IMR-90 (cell line): Measurements from ENCODE around the gene COQ6. TPM values are rescaled to one million over a fixed set of nuclear protein-coding genes. Genes with fewer than 3 reads are reported as not detected.
"Not testable (repeated sequence)": the region's sequence is repeated elsewhere in the genome, so short reads cannot be mapped to it uniquely, and the experiment has no call there.

Experiments used
- ATAC-seq: fragments of 200-7000 bp; cut with Tn5 transposase; 2 replicates; pipeline ENCODE4 v1.9.1; 2020; ENCODE audit warnings: low read depth, mild to moderate bottlenecking, moderate library complexity
- BruUV-seq: library from RNA; stranded (reverse); fragments of 400-500 nt; replicated peaks from 2 replicates; lab custom pipeline; 2021; lab: Mats Ljungman, UMichigan
- CTCF ChIA-PET: fragments of 300-600 bp; formaldehyde crosslinking; extraction: SDS; loops from one replicate; lab custom pipeline; 2021; ENCODE audit warnings: antibody characterized with exemption; lab: Yijun Ruan, JAX
- POLR2A ChIA-PET: fragments of 300-600 bp; sonication (Branson Sonifier 250); formaldehyde crosslinking; loops from one replicate; lab custom pipeline; 2022; ENCODE audit warnings: antibody characterized with exemption; ENCODE audit not compliant: unreplicated experiment; lab: Charles Lee
- DNase-seq: peaks from one replicate; pipeline ENCODE4 v3.0.0; 2013
- H2AFZ ChIP-seq: replicated peaks from 2 replicates; pipeline ENCODE3; 2013; ENCODE audit warnings: low read length, mild to moderate bottlenecking; ENCODE audit not compliant: poor library complexity
- H2AK5ac ChIP-seq: 2 replicates; pipeline ENCODE4 v1.6.1; 2013; ENCODE audit warnings: low read depth, low read length, inconsistent platforms
- H2AK9ac ChIP-seq: replicated peaks from 2 replicates; pipeline ENCODE3; 2013; ENCODE audit warnings: mild to moderate bottlenecking, low read depth, low read length, moderate library complexity; ENCODE audit not compliant: poor library complexity
- H2BK120ac ChIP-seq: 2 replicates; pipeline ENCODE4 v1.6.1; 2013; ENCODE audit warnings: low read depth, low read length, inconsistent platforms
- H2BK15ac ChIP-seq: 3 replicates; pipeline ENCODE4 v1.6.1; 2013; ENCODE audit warnings: low read depth, low read length, inconsistent platforms
- H2BK20ac ChIP-seq: 2 replicates; pipeline ENCODE4 v1.6.1; 2013; ENCODE audit warnings: low read depth, mild to moderate bottlenecking, inconsistent platforms, low read length, moderate library complexity
- H2BK5ac ChIP-seq: 2 replicates; pipeline ENCODE4 v1.6.1; 2013; ENCODE audit warnings: mild to moderate bottlenecking, low read depth, low read length, inconsistent platforms; ENCODE audit not compliant: poor library complexity, severe bottlenecking
- H3K14ac ChIP-seq: replicated peaks from 2 replicates; pipeline ENCODE4 v1.6.1; 2013; ENCODE audit warnings: low read depth, low read length, inconsistent platforms
- H3K18ac ChIP-seq: 2 replicates; pipeline ENCODE4 v1.6.1; 2013; ENCODE audit warnings: low read depth, low read length, control low read depth
- H3K23ac ChIP-seq: 2 replicates; pipeline ENCODE4 v1.6.1; 2013; ENCODE audit warnings: low read depth, low read length, inconsistent platforms
- H3K27ac ChIP-seq: 2 replicates; pipeline ENCODE4 v1.5.1; 2013; ENCODE audit warnings: mild to moderate bottlenecking, control low read depth, low read length; ENCODE audit not compliant: insufficient read depth
- H3K27me3 ChIP-seq: 2 replicates; pipeline ENCODE4 v1.6.1; 2013; ENCODE audit warnings: low read length; ENCODE audit not compliant: control insufficient read depth, insufficient read depth
- H3K36me3 ChIP-seq: 2 replicates; pipeline ENCODE4 v1.6.1; 2013; ENCODE audit warnings: low read length, mixed read lengths; ENCODE audit not compliant: control insufficient read depth, insufficient read depth
- H3K4ac ChIP-seq: 2 replicates; pipeline ENCODE4 v1.6.1; 2013; ENCODE audit warnings: low read depth, low read length, inconsistent platforms
- H3K4me1 ChIP-seq: 2 replicates; pipeline ENCODE4 v1.6.1; 2013; ENCODE audit warnings: low read length, mixed read lengths; ENCODE audit not compliant: control insufficient read depth, insufficient read depth
- H3K4me2 ChIP-seq: 2 replicates; pipeline ENCODE4 v1.6.1; 2013; ENCODE audit warnings: low read depth, mild to moderate bottlenecking, control low read depth, low read length, moderate library complexity
- H3K4me3 ChIP-seq: 2 replicates; pipeline ENCODE4 v1.5.1; 2013; ENCODE audit warnings: low read depth, mild to moderate bottlenecking, control low read depth, low read length, moderate library complexity; ENCODE audit not compliant: insufficient read depth
- H3K56ac ChIP-seq: 2 replicates; pipeline ENCODE4 v1.6.1; 2013; ENCODE audit warnings: low read length, inconsistent platforms; ENCODE audit not compliant: insufficient read depth; ENCODE audit errors: extremely low read depth
- H3K79me1 ChIP-seq, 2 experiments: 2 replicates each; pipeline ENCODE4 v1.6.1; 2013; ENCODE audit warnings: low read length in 2 of 2, inconsistent platforms in 1 of 2, low read depth in 1 of 2
- H3K9ac ChIP-seq: 2 replicates; pipeline ENCODE4 v1.6.1; 2013; ENCODE audit warnings: low read depth, low read length, control low read depth
- H3K9me1 ChIP-seq: 2 replicates; pipeline ENCODE4 v1.6.1; 2013; ENCODE audit warnings: low read length, inconsistent platforms; ENCODE audit not compliant: insufficient read depth
- H3K9me3 ChIP-seq: 2 replicates; pipeline ENCODE4 v1.6.1; 2013; ENCODE audit warnings: low read length; ENCODE audit not compliant: control insufficient read depth, insufficient read depth
- H4K20me1 ChIP-seq: 2 replicates; pipeline ENCODE4 v1.6.1; 2013; ENCODE audit warnings: low read length, inconsistent platforms; ENCODE audit not compliant: insufficient read depth
- H4K5ac ChIP-seq: 2 replicates; pipeline ENCODE4 v1.6.1; 2013; ENCODE audit warnings: mild to moderate bottlenecking, low read depth, low read length, control low read depth
- H4K8ac ChIP-seq, 2 experiments: 2 replicates each; pipeline ENCODE4 v1.6.1; 2013; ENCODE audit warnings: low read depth in 2 of 2, low read length in 2 of 2, control low read depth in 1 of 2, inconsistent platforms in 1 of 2
- H4K91ac ChIP-seq: 2 replicates; pipeline ENCODE4 v1.6.1; 2013; ENCODE audit warnings: low read depth, low read length, inconsistent platforms; ENCODE audit not compliant: insufficient read depth
- BHLHE40 ChIP-seq: fragments of 150-350 bp; IDR thresholded peaks from 2 replicates; pipeline ENCODE4 v1.6.1; 2016; ENCODE audit warnings: mild to moderate bottlenecking, low read depth, low read length
- ELK1 ChIP-seq: fragments of 150-350 bp; IDR thresholded peaks from 2 replicates; pipeline ENCODE4 v1.6.1; 2016; ENCODE audit warnings: low read depth, mild to moderate bottlenecking, low read length, moderate library complexity, borderline replicate concordance
- FOS ChIP-seq: fragments of 150-350 bp; IDR thresholded peaks from 2 replicates; pipeline ENCODE4 v1.6.1; 2016; ENCODE audit warnings: low read depth, low read length
- MAFK ChIP-seq: IDR thresholded peaks from 2 replicates; pipeline ENCODE4 v1.6.1; 2012; ENCODE audit warnings: low read depth, low read length, improper control_type of control experiment
- POLR2A ChIP-seq: IDR thresholded peaks from 2 replicates; pipeline ENCODE4 v1.6.1; 2012; ENCODE audit warnings: mild to moderate bottlenecking, low read depth, low read length
- RCOR1 ChIP-seq: IDR thresholded peaks from 2 replicates; pipeline ENCODE4 v1.6.1; 2012; ENCODE audit warnings: mild to moderate bottlenecking, low read length, improper control_type of control experiment; ENCODE audit not compliant: insufficient replicate concordance
- RFX5 ChIP-seq: IDR thresholded peaks from 2 replicates; pipeline ENCODE4 v1.8.0; 2012; ENCODE audit warnings: low read depth, mild to moderate bottlenecking, low read length, moderate library complexity
- WGBS, 2 experiments: methylation state at CpG; one replicate each; pipeline versions ENCODE4 v1.1.5 to v1.1.7; 2013; ENCODE audit warnings: missing lambda C conversion rate in 2 of 2; ENCODE audit not compliant: insufficient read length in 1 of 2; ENCODE audit errors: extremely low coverage in 2 of 2; 5-methylcytosine and 5-hydroxymethylcytosine counted together
- dilution Hi-C: fragments of 300-500 bp; cut with HindIII; formaldehyde crosslinking; loops from one replicate; pipeline ENCODE4 v1.14.3; 2018; ENCODE audit warnings: low sequenced_read_pairs; ENCODE audit not compliant: unreplicated experiment
- in situ Hi-C: fragments of 300-500 bp; cut with MboI; formaldehyde crosslinking; loops from 3 replicates; pipeline ENCODE4 v1.14.3; 2019; ENCODE audit warnings: low sequenced_read_pairs, inconsistent platforms, mixed read lengths
- intact Hi-C: fragments of 100-400 bp; cut with micrococcal nuclease; formaldehyde crosslinking; loops from 2 replicates; pipeline ENCODE4 v1.10.0; 2022
- polyA plus RNA-seq, 3 experiments: library from polyadenylated mRNA; depleted of rRNA; stranded (reverse); fragments of >200 nt; gene quantifications; 2 replicates each; pipeline ENCODE4 v1.2.3, GENCODE V29; 2012; ENCODE audit warnings: low replicate concordance in 1 of 3
- total RNA-seq: library from RNA; depleted of rRNA; stranded (reverse); fragments of >200 nt; gene quantifications from 2 replicates; pipeline ENCODE4 v1.2.3, GENCODE V29; 2012
- TF ChIP-seq, protein P1 (sequence below): fragments of 150-350 bp; IDR thresholded peaks from 2 replicates; pipeline ENCODE4 v1.6.1; 2017; ENCODE audit warnings: mild to moderate bottlenecking, antibody characterized with exemption, low read length, low read depth

The COQ6 gene
- total and polyA plus RNA-seq, 2 of the 4 experiments (the other 2 are of a cell fraction) = 21.0 to 28.6 TPM

GRCh38 chr14:73998726-73999125 is 48.6 kb downstream of the COQ6 start:
- Histone ChIP-seq H3K9me3 (no peaks in the 10 kb centered on the region), H3K14ac (no peak overlapping the region), H2BK120ac (no peak overlapping the region), H3K9ac (no peak overlapping the region), H3K23ac (no peak overlapping the region), H4K20me1 (no peaks in the 10 kb centered on the region), H4K91ac (no peak overlapping the region), H4K5ac (no peak overlapping the region), H2BK20ac (no peak overlapping the region), H3K9me1 (no peaks in the 10 kb centered on the region), H3K4me3 (no peak overlapping the region), H3K27me3 (no peaks in the 10 kb centered on the region), H2BK5ac (no peak overlapping the region), H3K56ac (no peak overlapping the region), H3K36me3 (peaks cover 7% of the 10 kb centered on the region; the same call in 1 of the 2 replicates), H2AK9ac (no peak overlapping the region), H3K4me2 (no peak overlapping the region), H3K4ac (no peak overlapping the region), H3K27ac (no peak overlapping the region), H2AFZ (no peak overlapping the region), H4K8ac (no peak overlapping the region), H3K4me1 (no peaks in the 10 kb centered on the region), H3K79me1 (no peaks in the 10 kb centered on the region), H2AK5ac (no peak overlapping the region), H2BK15ac (no peak overlapping the region), H3K18ac (no peak overlapping the region)
- no TSS peak for BruUV-seq
- CTCF ChIA-PET = no interaction called here
- dilution Hi-C loops (no loop called here), intact Hi-C loops (no loop called here), in situ Hi-C loops (no loop called here)
- no peak for TF ChIP-seq MAFK
- TF ChIP-seq POLR2A = no peak
- TF ChIP-seq RFX5 = no peak
- TF ChIP-seq, protein P1, sequence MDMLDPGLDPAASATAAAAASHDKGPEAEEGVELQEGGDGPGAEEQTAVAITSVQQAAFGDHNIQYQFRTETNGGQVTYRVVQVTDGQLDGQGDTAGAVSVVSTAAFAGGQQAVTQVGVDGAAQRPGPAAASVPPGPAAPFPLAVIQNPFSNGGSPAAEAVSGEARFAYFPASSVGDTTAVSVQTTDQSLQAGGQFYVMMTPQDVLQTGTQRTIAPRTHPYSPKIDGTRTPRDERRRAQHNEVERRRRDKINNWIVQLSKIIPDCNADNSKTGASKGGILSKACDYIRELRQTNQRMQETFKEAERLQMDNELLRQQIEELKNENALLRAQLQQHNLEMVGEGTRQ = no peak
- no peak for TF ChIP-seq ELK1
- TF ChIP-seq RCOR1 = no peak
- no peak for TF ChIP-seq FOS
- TF ChIP-seq BHLHE40 = no peak
- DNase-seq (no peak), ATAC-seq (no peak)
- POLR2A ChIA-PET = no interaction called here
- WGBS, 2 experiments = 78% methylated on average over 1 of the region's 2 CpGs; no CpG with 5 or more reads in 1 of the 2 experiments

DNA sequence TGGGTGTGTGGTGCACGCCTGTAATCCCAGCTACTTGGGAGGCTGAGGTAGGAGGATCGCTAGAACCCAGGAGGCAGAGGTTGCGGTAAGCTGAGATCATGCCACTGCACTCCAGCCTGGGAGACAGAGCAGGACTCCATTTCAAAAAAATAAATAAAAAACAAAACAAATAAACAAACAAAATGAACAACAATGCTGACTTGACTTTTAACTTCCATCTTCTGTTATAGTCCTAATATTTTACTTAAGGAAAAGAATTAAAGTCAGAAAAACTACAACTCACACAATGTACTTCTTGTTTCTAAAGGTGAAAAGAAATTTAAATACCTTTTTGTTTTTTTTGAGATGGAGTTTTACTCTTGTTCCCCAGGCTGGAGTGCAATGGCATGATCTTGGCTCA is 55.6 kb downstream of the COQ6 start:
- POLR2A ChIA-PET, H3K4me2 ChIP-seq, H3K4me3 ChIP-seq, H3K79me1 ChIP-seq, H3K4me1 ChIP-seq, H2AK5ac ChIP-seq, H2BK120ac ChIP-seq, H2BK20ac ChIP-seq, ATAC-seq, H3K56ac ChIP-seq, H2AFZ ChIP-seq, H3K23ac ChIP-seq, H3K4ac ChIP-seq, H4K5ac ChIP-seq, H4K91ac ChIP-seq, BruUV-seq, H2AK9ac ChIP-seq, intact Hi-C loops, in situ Hi-C loops, H3K9me1 ChIP-seq, H2BK15ac ChIP-seq, H3K9me3 ChIP-seq, H2BK5ac ChIP-seq, DNase-seq, H3K27ac ChIP-seq, H3K18ac ChIP-seq, dilution Hi-C loops, CTCF ChIA-PET, H3K9ac ChIP-seq, H4K8ac ChIP-seq, H4K20me1 ChIP-seq, H3K14ac ChIP-seq, H3K27me3 ChIP-seq: not testable (repeated sequence)
- H3K36me3 ChIP-seq = peaks cover 16% of the 10 kb centered on the region
- WGBS, 2 experiments = no CpG with 5 or more reads among the region's 3 CpGs
